ENCODE measurements around the gene DYDC2.

Gene DYDC2

DNA sequence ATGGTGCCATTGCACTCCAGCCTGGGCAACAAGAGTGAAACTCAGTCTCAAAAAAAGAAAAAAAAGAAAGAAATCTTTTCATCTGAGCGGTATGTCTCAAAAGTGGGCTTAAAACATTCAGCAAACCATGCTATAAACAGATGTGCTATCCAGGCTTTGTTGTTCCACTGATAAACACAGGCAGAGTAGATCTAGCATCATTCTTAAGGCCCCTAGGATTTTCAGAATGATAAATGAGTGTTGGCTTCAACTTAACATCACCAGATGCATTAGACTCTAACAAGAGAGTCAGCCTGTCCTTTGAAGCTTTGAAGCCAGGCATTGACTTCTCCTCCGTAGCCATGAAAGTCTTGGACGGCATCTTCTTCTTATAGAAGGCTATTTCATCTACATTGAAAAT is 23.1 kb downstream of the DYDC2 start:
- Histone ChIP-seq H3K4me1 (ENCODE audit: control insufficient read depth, insufficient read depth, low read length) (no peaks in the 10 kb centered on the region), H3K9ac (ENCODE audit: low read length) (no peak overlapping the region), H3K4me3 (ENCODE audit: low read length) (no peak overlapping the region), H3K27ac (ENCODE audit: low read depth, low read length) (no peak overlapping the region), H3K36me3 (ENCODE audit: control insufficient read depth, insufficient read depth, low read length) (no peaks in the 10 kb centered on the region), H3K27me3 (ENCODE audit: control insufficient read depth, insufficient read depth, low read length) (no peaks in the 10 kb centered on the region)

DNA sequence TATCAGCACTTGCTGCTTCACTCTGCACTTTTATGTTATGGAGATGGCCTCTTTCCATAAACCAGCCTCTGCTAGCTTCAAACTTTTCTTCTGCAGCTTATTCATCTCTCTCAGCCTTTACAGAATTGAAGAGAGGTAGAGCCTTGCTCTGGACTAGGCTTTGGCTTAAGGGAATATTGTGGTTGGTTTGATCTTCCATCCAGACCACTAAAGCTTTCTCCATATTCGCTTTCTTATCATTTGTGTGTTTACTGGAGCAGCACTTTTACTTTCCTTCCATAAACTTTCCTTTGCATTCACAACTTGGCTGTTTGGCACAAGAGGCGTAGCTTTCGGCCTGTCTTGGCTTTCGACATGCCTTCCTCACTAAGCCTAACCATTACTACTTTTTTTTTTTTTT is 23.6 kb downstream of the DYDC2 start:
- Histone ChIP-seq H3K27me3 (ENCODE audit: control insufficient read depth, insufficient read depth, low read length) (no peaks in the 10 kb centered on the region), H3K4me3 (ENCODE audit: low read length) (no peak overlapping the region), H3K9ac (ENCODE audit: low read length) (no peak overlapping the region), H3K4me1 (ENCODE audit: control insufficient read depth, insufficient read depth, low read length) (no peaks in the 10 kb centered on the region), H3K36me3 (ENCODE audit: control insufficient read depth, insufficient read depth, low read length) (no peaks in the 10 kb centered on the region), H3K27ac (ENCODE audit: low read depth, low read length) (no peak overlapping the region)

- Histone ChIP-seq H3K27me3 (ENCODE audit: control insufficient read depth, insufficient read depth, low read length) (no peaks in the 10 kb centered on the region), H3K27ac (ENCODE audit: low read depth, low read length) (no peak overlapping the region), H3K36me3 (ENCODE audit: control insufficient read depth, insufficient read depth, low read length) (no peaks in the 10 kb centered on the region), H3K4me1 (ENCODE audit: control insufficient read depth, insufficient read depth, low read length) (no peaks in the 10 kb centered on the region), H3K9ac (ENCODE audit: low read length) (no peak overlapping the region), H3K4me3 (ENCODE audit: low read length) (no peak overlapping the region)
Measured at GRCh38 chr10:80382989-80383388, 26.4 kb downstream of the DYDC2 start.

GRCh38 chr10:80390740-80391139 is 34.2 kb downstream of the DYDC2 start:
- Histone ChIP-seq H3K4me1 (ENCODE audit: control insufficient read depth, insufficient read depth, low read length) (no peaks in the 10 kb centered on the region), H3K27me3 (ENCODE audit: control insufficient read depth, insufficient read depth, low read length) (no peaks in the 10 kb centered on the region), H3K9ac (ENCODE audit: low read length) (no peak overlapping the region), H3K36me3 (ENCODE audit: control insufficient read depth, insufficient read depth, low read length) (no peaks in the 10 kb centered on the region), H3K27ac (ENCODE audit: low read depth, low read length) (no peak overlapping the region), H3K4me3 (ENCODE audit: low read length) (no peak overlapping the region)

DNA sequence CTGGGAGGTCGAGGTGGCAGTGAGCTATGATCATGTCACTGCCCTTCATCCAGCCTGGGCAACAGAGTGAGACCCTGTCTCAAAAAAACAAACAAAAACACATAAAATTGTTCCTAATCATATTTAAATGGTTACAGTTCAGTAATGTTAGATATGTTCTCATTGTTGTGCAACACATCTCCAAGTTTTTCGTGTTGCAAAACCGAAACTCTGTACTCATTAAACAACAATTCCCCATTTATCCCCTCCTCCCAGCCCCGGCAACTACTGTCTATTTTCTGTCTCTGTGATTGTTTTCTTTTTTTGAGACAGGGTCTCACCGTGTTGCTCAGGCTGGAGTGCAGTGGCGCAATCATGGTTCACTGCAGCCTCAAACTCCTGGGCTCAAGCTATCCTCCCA is 35.7 kb downstream of the DYDC2 start:
- H3K4me3 ChIP-seq (ENCODE audit: low read length): no peak overlapping the region
- no peaks in the 10 kb centered on the region for H3K4me1 ChIP-seq (ENCODE audit: control insufficient read depth, insufficient read depth, low read length)
- H3K27me3 ChIP-seq (ENCODE audit: control insufficient read depth, insufficient read depth, low read length): no peaks in the 10 kb centered on the region
- no peak overlapping the region for H3K9ac ChIP-seq (ENCODE audit: low read length)
- H3K36me3 ChIP-seq (ENCODE audit: control insufficient read depth, insufficient read depth, low read length): no peaks in the 10 kb centered on the region
- H3K27ac ChIP-seq (ENCODE audit: low read depth, low read length): no peak overlapping the region

- Histone ChIP-seq H3K27me3 (ENCODE audit: control insufficient read depth, insufficient read depth, low read length) (no peaks in the 10 kb centered on the region), H3K27ac (ENCODE audit: low read depth, low read length) (no peak overlapping the region), H3K36me3 (ENCODE audit: control insufficient read depth, insufficient read depth, low read length) (no peaks in the 10 kb centered on the region), H3K4me3 (ENCODE audit: low read length) (no peak overlapping the region), H3K9ac (ENCODE audit: low read length) (no peak overlapping the region), H3K4me1 (ENCODE audit: control insufficient read depth, insufficient read depth, low read length) (no peaks in the 10 kb centered on the region)
Measured at GRCh38 chr10:80394358-80394916, 37.9 kb downstream of the DYDC2 start.

- H3K9ac ChIP-seq (ENCODE audit: low read length): no peak overlapping the region
- no peaks in the 10 kb centered on the region for H3K27me3 ChIP-seq (ENCODE audit: control insufficient read depth, insufficient read depth, low read length)
- H3K36me3 ChIP-seq (ENCODE audit: control insufficient read depth, insufficient read depth, low read length): no peaks in the 10 kb centered on the region
- no peak overlapping the region for H3K27ac ChIP-seq (ENCODE audit: low read depth, low read length)
- H3K4me3 ChIP-seq (ENCODE audit: low read length): no peak overlapping the region
- no peaks in the 10 kb centered on the region for H3K4me1 ChIP-seq (ENCODE audit: control insufficient read depth, insufficient read depth, low read length)
Measured at GRCh38 chr10:80397014-80397413, 40.4 kb downstream of the DYDC2 start.

- Histone ChIP-seq H3K27ac (ENCODE audit: low read depth, low read length) (no peak overlapping the region), H3K4me3 (ENCODE audit: low read length) (no peak overlapping the region), H3K4me1 (ENCODE audit: control insufficient read depth, insufficient read depth, low read length) (no peaks in the 10 kb centered on the region), H3K27me3 (ENCODE audit: control insufficient read depth, insufficient read depth, low read length) (no peaks in the 10 kb centered on the region), H3K9ac (ENCODE audit: low read length) (no peak overlapping the region), H3K36me3 (ENCODE audit: control insufficient read depth, insufficient read depth, low read length) (no peaks in the 10 kb centered on the region)
Measured at GRCh38 chr10:80400136-80400804, 43.7 kb downstream of the DYDC2 start.

DNA sequence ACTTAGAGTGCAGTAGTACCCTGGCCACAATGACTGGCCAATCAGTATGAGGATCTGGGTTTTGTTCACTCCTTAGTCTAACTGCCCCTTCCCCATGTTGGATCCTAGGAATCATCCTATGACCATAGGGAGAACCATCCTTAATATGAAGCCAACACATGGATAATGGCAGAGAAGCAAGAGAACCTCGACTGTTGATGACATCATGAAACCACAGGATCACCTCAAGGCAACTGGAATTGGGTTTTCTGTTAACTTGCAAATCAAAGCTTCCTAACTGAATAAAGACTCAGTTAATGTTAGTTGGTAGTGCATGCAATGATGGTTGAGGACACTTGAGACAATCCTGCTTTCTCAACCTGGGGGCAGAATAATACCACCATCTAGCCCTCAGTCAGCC is 48.5 kb downstream of the DYDC2 start:
- H3K36me3 ChIP-seq (ENCODE audit: control insufficient read depth, insufficient read depth, low read length): no peaks in the 10 kb centered on the region

GRCh38 chr10:80405626-80406025 is 49.0 kb downstream of the DYDC2 start:
- Histone ChIP-seq H3K27ac (ENCODE audit: low read depth, low read length) (no peak overlapping the region), H3K9ac (ENCODE audit: low read length) (no peak overlapping the region), H3K4me3 (ENCODE audit: low read length) (no peak overlapping the region)

More for the DNA sequence above, 48.5 kb downstream of the DYDC2 start:
- Histone ChIP-seq H3K9ac (ENCODE audit: low read length) (no peak overlapping the region), H3K27me3 (ENCODE audit: control insufficient read depth, insufficient read depth, low read length) (no peaks in the 10 kb centered on the region), H3K27ac (ENCODE audit: low read depth, low read length) (no peak overlapping the region), H3K4me1 (ENCODE audit: control insufficient read depth, insufficient read depth, low read length) (peaks cover 3% of the 10 kb centered on the region), H3K4me3 (ENCODE audit: low read length) (no peak overlapping the region)

GRCh38 chr10:80406204-80406603 is 49.6 kb downstream of the DYDC2 start:
- no peaks in the 10 kb centered on the region for H3K27me3 ChIP-seq (ENCODE audit: control insufficient read depth, insufficient read depth, low read length)
- H3K9ac ChIP-seq (ENCODE audit: low read length): no peak overlapping the region
- no peaks in the 10 kb centered on the region for H3K36me3 ChIP-seq (ENCODE audit: control insufficient read depth, insufficient read depth, low read length)
- H3K4me1 ChIP-seq (ENCODE audit: control insufficient read depth, insufficient read depth, low read length): peaks cover 7% of the 10 kb centered on the region
- no peak overlapping the region for H3K27ac ChIP-seq (ENCODE audit: low read depth, low read length)
- no peak overlapping the region for H3K4me3 ChIP-seq (ENCODE audit: low read length)

More at GRCh38 chr10:80405626-80406025, 49.0 kb downstream of the DYDC2 start:
- Histone ChIP-seq H3K36me3 (ENCODE audit: control insufficient read depth, insufficient read depth, low read length) (no peaks in the 10 kb centered on the region), H3K4me1 (ENCODE audit: control insufficient read depth, insufficient read depth, low read length) (peaks cover 7% of the 10 kb centered on the region), H3K27me3 (ENCODE audit: control insufficient read depth, insufficient read depth, low read length) (no peaks in the 10 kb centered on the region)

- peak overlapping the region; percentile 74 for H3K4me3 ChIP-seq (ENCODE audit: low read length)
- H3K27ac ChIP-seq (ENCODE audit: low read depth, low read length): peak overlapping the region; percentile 67
- H3K9ac ChIP-seq (ENCODE audit: low read length): no peak overlapping the region
- H3K4me1 ChIP-seq (ENCODE audit: control insufficient read depth, insufficient read depth, low read length): peaks cover 10% of the 10 kb centered on the region
- H3K36me3 ChIP-seq (ENCODE audit: control insufficient read depth, insufficient read depth, low read length): no peaks in the 10 kb centered on the region
- no peaks in the 10 kb centered on the region for H3K27me3 ChIP-seq (ENCODE audit: control insufficient read depth, insufficient read depth, low read length)
Measured at GRCh38 chr10:80407812-80408241, 51.2 kb downstream of the DYDC2 start.
